OCI-M2 (cell line): Measurements from ENCODE around the gene CHRM3.

ENCODE experiments used
- DNase-seq: peaks from one replicate; lab custom pipeline; 2025; ENCODE audit not compliant: unreplicated experiment; lab: John Stamatoyannopoulos, UW

The CHRM3 gene

DNA sequence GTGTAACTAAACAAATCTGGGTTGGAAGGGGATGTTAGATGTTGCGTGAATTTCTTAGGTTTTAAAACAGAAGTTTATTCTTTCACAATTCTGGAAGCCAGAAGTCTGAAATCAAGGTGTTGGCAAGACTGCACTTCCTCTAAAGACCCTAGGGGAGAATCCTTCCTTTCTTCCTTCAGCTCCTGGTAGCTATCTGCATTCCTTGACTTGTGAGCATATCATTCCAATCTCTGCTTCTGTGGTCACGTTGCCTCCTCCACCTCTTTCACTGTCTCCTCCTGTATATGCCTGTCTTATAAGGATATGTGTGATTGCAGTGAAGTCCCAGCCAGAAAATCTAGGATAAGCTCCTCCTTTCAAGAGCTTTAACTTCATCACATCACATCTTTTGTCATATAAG is 7.7 kb downstream of the CHRM3 start:
- no peak for DNase-seq

DNA sequence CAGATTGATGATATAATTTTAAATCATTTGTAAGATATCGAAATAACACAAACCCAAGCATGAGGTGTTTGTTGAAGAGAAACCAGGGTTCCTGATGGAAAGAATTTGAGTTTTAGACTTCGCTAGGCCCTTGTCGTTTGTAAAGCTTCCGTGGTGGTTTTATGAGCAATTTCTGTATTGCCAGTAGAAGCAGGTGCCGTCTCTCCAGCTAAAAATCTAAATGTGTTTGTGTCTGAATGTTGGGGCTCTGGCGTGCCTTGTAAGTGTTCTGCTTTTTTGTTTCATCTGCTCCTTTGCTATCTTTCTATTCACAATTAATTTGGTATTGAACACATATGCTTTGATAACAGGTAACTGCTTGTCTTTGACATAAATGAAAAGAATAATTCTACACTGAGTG is 27.5 kb downstream of the CHRM3 start:
- DNase-seq, result no peak

DNA sequence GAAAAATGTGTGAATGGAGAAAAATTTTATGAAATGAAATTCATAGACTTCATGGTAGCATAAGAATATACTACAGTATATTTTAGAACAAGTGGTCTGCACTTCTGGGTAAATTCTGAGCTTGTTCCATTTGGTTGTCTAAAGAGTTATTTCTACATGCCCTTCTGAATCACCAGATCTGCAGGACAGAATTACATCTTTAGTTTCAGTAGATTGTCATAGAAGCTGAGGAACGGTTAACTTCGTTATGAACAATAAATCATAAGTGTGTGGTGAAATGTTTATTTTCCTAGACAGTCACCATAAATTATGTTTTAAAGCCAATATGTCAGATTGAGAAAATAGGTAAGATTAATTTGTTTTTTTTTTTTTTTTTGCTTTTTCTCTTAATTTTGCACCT is 30.9 kb downstream of the CHRM3 start:
- DNase-seq, result no peak

DNA sequence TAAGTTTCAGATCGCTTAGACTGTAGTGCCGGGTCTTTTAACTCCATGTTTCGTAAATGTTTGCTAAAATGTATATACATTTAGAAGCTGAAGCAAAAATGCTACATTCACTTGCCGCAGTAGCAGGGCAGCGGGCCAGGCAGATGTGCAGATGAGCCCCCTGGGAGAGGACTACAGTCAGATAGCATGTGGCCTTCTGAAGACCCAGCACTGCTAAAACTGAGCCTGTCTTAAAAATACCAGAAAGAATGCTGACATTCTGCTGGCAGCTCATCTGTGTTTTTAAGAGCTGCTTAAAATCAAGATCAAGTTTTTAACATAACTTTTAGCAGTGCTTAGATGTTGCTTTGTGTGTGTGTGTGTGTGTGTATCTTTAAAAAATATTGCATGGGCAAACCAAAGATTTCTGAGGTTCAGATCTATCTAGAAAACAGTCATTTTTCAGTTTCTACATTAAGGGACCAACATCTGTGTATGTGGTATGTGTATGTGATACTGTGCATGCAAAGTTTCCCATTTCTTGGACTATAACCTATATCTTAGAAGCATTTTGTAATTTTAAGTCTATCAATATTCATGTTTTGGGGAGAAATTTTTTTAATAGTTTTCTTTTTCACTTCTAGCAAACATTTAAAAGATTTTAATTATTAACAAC is 31.7 kb downstream of the CHRM3 start:
- no peak for DNase-seq

DNA sequence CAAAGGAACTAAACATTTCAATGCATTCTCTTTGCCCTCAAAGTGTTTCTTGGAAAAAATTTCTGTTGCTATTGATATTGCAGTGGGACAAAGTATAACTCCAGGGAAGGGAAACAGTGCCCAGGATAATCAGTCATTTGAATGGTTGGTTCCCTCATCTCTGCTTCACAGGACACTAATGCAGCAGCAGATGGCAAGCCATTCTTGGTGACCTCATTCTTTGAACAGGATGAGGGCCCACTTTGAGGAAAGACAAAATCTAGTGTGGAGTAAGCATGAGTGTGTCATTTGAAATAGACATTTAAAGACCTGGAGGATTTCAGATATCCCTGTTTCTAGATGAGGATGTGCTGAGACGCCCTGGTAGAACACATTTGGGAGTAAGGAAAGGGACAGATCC is 32.3 kb downstream of the CHRM3 start:
- no peak for DNase-seq

GRCh38 chr1:239421811-239422210 is 35.4 kb downstream of the CHRM3 start:
- DNase-seq, result no peak

DNA sequence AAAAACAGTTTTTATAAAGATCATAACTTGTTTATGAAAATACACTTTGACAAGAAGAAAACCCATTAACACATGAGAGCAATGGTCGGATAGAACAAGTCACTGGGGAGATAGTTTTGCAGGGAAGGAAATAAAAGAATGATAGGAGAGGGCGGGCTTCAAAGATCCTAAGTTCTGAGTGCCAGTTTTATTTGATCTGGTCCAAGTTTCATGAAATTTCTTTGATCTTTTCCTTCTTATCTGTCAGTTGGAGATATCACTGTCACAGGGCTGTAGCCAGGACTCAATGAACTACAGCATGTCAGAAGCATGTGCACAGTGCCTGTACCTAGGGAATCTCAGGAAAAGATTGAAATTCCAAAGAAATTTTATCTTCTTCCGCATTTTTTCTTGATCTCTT is 36.5 kb downstream of the CHRM3 start:
- DNase-seq, result no peak

DNA sequence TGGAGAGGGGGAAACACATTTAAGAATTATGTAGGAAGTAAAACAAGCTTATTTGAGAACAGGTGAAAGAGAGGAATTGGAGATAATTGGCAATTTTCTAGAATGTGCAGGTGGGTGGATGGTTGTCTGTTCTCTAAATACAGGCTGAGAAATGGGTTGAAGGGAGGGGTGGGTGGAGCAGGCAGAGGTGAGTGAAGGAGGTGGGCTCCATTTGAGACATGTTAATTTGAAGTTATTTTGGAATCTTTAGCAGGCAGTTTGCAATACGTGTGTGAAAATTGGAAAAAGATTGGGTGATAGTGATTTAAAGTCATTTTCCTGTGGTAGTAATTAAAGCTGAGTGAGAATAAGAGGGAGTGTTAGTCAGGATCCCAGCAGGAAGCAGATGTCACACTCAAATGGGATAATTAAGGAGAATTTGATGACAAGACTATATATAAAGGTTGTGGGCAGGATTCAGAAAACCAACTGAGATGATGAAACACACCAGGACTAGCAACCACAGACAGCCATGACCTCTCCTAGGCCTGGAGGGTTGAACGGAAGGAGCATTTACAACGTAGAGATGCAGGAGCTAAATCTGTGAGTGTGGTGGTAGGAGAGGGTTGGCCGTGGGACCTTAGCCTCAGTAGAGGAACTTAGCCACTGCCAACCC is 40.6 kb downstream of the CHRM3 start:
- DNase-seq, result no peak

- no peak for DNase-seq
Observed at GRCh38 chr1:239427712-239428111, 41.3 kb downstream of the CHRM3 start.

GRCh38 chr1:239428120-239428710 is 41.8 kb downstream of the CHRM3 start:
- no peak for DNase-seq

DNA sequence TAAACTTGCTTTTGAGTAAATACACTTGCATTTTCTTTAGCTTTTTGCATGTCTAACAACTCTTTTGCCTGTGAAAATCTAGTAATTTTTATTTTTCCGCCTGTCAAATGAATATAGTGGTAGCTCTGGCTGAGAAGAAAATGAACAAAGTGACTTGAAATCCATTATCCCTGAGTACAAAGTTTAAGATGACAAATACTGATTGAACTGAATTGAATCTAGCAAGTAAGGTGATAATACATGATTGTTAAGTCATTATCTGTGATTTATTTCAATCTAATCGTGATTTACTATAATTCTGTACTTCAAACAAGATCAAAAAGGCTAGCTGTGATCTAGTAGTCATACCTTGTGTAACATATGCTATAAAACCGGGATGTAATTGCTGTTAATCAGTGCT is 42.8 kb downstream of the CHRM3 start:
- no peak for DNase-seq

DNA sequence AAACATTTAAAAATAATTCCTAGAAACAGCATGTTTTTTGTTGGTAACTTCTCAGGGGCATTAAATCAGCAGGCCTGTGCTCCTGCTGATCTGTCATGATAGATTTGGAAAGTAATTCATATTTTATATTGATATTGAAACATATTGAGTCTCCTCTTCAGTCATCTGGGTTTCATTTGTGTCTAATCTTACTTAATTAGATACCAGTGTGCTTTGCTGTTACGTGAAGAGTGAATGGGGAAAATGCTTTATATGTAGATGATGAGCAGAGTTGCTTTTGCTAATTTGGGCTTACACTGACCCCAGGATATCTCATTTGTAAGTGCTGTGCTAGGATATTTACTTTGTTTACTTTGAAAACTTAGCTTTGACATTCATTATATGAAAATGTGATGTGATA is 45.9 kb downstream of the CHRM3 start:
- DNase-seq, result no peak

DNA sequence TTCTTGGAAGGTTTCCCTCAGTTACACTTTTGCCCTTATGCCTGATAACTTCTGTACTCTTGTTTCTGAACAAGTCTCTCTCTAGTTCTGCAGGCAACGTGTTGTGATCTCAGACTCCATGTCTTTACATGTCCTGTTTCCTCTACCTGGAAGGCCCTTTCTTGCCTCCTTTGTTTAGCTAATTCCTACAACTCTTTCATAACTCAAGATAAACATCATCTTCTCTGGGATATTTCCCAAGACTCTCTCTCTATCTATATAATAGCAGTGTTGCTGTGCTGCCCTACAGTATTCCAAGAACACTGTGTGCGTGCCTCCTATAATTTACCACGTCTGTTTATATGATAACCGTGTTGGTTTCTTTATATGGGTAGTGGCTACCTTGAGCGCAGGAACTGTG is 47.8 kb downstream of the CHRM3 start:
- no peak for DNase-seq
